Stimulated activated CD4-positive, alpha-beta T cell treated with anti-CD3 and anti-CD28 coated beads, Interleukin-2, amount 100 ng/mL, for 4 hours (primary cell): ENCODE data around the gene RNPS1.

Source experiments
- DNase-seq: peaks from one replicate; pipeline ENCODE4 v3.0.0-alpha.2; 2020; ENCODE audit warnings: low read depth

RNPS1 gene

GRCh38 chr16:2267913-2268666 lies at the start of gene RNPS1:
RNPS1 (minus strand) TSS chr16:2268126; CDS start chr16:2264643, 3,483 bp downstream.
- DNase-seq = peak; percentile 94

GRCh38 chr16:2317231-2318020 lies 49.5 kb upstream of the RNPS1 start:
- DNase-seq = no peak

- DNase-seq = no peak
Measured at GRCh38 chr16:2308089-2308962, 40.4 kb upstream of the RNPS1 start.

DNA sequence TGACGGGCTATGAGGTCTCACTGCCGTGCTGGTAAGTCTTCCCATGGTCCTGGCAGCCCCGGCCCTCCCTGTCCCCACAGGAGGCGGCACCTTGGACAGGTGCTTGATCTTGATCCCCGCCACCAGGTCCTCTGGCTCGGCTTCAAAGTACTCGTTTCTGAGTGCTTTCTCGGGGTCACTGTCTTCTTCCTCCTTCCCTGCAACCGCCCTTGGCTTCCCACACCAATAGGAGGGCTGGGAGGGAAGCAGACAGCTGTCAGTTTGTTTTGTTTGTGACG lies 31.9 kb upstream of the RNPS1 start:
- DNase-seq = no peak

DNA sequence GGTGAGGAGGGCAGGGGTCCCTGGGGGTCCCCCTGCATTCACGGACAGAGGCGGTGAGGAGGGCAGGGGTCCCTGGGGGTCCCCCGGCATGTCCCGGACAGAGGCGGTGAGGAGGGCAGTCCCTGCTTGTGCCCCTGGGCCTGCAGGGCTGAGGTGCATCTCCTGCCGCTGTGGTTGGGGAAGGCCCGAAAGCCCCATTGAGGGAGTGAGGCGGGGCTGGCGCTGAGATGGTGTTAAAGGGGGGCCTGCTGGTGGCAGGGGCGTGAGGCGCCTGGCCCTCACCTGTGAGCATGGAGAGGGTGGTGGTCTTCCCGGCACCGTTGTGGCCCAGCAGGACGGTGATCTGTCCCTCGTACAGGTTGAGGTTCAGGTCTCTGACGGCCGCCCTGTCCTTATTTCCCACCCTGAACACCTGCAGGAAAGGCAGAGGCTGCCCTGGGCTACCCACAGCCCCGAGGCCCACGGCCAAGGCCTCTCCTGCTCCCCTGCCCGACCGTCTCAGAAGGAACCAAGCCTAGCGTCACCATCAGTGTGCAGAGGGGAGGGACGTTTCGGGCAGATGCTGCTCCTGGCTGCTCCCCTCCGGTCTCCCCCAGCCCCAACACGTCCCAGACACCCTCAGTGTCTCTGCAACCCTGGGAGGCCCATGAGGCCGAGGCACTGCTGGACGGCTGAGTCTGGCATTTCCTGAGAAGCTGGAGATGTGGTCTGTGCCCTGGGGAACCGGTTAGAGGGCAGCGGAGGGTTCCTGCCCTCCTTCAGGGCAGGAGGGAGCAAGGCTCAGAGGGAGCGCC lies 31.4 kb upstream of the RNPS1 start:
- no peak for DNase-seq

GRCh38 chr16:2298621-2299020 lies 30.7 kb upstream of the RNPS1 start:
- DNase-seq = no peak

DNA sequence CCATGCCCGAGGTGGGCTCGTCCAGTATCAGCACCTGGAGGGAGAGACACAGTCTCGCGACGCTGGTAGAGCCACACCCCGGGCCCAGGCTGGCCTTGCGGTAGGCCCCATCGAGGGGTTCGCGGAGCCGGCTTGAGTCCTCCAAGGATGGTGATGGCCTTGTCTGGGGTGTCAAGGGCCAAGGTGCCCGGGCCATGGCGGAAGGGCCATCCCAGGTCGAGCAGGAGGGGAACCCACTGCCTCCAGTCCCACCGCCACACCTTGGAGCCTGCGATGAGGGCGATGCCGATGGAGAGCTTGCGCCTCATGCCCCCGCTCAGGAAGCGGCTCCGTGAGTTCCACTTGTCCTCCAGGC lies 29.6 kb upstream of the RNPS1 start:
- DNase-seq = no peak

DNA sequence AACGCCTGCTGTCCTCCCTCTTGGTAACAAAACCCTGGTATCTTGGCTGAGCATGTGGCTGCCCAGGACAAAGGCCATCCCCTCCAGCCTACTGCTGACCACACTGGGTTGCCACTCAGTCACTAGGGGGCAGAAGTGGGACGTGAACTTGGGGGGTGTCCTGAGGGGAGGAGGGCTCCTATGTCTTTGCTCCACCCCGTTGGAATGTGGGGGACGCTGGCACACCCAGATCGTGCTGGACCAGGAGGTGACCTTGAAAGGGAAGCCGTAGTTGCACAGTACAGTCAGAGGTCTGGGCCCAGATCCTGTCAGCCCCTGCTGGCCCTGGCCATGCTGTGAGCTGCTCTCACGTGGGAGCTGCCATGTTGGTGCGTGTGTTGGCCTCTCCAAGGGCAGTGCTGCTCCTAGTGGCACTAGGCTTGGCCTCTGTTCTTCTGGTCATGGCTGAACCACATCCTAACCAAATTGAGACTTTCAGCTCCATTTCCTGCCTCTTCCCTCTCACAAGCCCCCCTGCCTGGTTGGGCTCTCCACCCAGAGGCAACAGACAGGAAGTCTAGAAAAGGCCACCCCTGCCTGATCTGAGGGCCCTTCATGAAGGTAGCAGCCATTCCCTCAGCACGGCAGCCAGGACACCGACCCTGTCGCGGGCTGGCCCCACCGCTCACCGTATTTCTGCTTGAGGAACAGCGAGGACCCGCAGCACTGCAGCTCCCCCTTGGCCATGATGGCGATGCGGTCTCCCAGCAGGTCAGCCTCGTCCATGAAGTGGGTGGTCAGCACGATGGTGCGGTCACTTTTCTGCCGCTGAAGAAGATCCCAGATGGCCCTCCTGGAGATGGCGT lies 29.0 kb upstream of the RNPS1 start:
- no peak for DNase-seq

- DNase-seq = no peak
Measured at GRCh38 chr16:2295056-2295798, 27.3 kb upstream of the RNPS1 start.

- no peak for DNase-seq
Measured at GRCh38 chr16:2292221-2292620, 24.3 kb upstream of the RNPS1 start.

GRCh38 chr16:2289282-2289681 lies 21.4 kb upstream of the RNPS1 start:
- DNase-seq = no peak

- DNase-seq = no peak
Measured at GRCh38 chr16:2288726-2289125, 20.8 kb upstream of the RNPS1 start.

GRCh38 chr16:2287916-2288547 lies 20.1 kb upstream of the RNPS1 start:
- no peak for DNase-seq

DNA sequence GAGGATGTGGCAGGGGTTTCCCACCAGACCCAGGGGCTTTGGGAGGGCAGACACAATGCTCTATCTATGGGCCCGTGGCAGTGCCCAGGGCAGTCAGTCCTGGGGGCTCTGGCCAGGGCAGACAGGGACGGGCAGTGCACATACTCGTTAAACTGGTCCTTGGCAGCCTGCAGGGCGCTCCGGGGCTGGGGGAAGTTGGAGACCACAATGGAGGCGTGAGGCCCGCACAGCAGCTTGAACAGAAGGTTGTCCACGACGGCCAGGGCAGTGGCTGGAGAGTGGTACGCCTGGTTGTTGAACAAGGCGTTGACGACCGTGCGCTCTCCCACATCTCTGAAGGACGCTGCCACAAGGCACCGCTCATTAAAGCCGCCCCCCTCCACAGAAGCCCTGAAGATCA lies 18.6 kb upstream of the RNPS1 start:
- no peak for DNase-seq

GRCh38 chr16:2285731-2286191 lies 17.8 kb upstream of the RNPS1 start:
- no peak for DNase-seq

GRCh38 chr16:2284797-2285576 lies 17.1 kb upstream of the RNPS1 start:
- DNase-seq = no peak

DNA sequence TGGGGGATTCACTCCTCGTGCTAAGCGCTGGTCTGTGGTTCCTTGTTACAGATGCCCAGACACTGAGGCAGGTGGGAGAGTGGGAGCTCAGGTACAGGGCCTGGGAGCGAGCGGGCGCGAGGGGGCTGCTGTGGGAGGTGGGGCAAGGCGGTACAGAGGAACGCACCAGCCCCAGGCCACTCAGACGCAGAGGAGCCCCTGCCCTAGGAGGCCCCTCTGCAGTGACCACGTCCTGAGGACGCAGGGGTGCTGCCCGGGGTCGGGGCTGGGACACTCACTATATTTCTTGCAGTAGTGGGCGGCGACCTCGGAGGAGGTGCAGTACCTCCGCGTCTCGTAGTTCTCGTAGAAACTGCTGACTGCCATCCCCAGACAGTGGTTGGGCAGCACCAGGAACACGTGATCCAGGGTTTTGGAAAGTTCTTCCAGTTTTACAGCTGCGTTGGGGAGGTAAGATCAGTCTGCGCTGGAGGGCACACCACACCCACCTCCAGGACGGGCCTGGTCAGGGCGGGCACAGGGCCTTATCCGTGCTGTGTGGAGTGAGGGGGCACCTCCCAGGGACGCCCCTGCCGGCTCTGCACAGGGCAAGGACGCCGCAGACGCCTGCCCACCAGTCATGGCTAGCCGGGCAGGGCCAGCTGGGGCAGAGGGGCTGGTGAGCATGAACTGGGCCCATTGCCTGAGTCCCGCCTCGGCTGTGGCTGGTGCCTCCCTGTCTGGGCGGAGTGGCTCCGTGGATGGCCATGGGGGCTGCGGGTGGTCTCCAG lies 16.3 kb upstream of the RNPS1 start:
- no peak for DNase-seq

- DNase-seq = no peak
Measured at GRCh38 chr16:2282866-2283555, 15.1 kb upstream of the RNPS1 start.
